Measurements from ENCODE around the gene RSRC1.
"Not testable (repeated sequence)": the region's sequence is repeated elsewhere in the genome, so short reads cannot be mapped to it uniquely, and the experiment has no call there.

RSRC1 gene

DNA sequence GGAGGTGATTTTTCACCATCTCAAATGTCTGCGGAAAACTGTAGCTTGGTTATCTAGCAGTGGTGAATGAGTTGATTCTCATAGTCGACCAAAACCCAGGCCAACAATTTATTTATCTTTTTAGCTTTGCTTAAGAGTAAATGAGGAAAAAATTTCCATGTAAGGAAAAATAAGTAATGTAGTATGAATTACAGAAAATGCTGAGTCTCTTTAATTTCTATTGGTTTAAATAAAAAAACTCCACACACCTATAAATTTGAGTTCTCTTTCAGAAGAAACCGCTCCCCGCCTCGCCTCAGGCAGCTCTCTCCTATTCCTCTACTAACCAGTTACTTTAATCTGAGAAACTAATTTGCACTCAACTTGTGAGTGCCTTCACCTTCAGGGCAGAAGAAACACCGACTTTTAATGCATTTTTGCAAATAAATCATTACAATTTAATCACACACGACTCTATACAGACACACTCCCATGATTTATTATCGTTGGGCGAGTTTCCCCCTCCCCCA lies 540 bp upstream of the RSRC1 start:
- Histone ChIP-seq H2AFZ (ENCODE audit: low read depth, low read length) (peak overlapping the region; percentile 70), H3K27ac (ENCODE audit: low read length) (peak overlapping the region; percentile 92), H4K20me1 (ENCODE audit: insufficient read depth, low read length) (no peaks in the 10 kb centered on the region), H3K9me3 (ENCODE audit: insufficient read depth, low read length, severe bottlenecking) (peaks cover 5% of the 10 kb centered on the region), H3K79me2 (ENCODE audit: insufficient read depth, low read length) (peaks cover 47% of the 10 kb centered on the region), H3K27me3 (ENCODE audit: insufficient read depth, low read length, poor library complexity) (no peaks in the 10 kb centered on the region), H3K4me3 (ENCODE audit: low read depth in 1 of 2, low read length in 2 of 2) (peak overlapping the region; percentile 38 to 85), H3K4me1 (ENCODE audit: insufficient read depth, low read length) (peaks cover 31% of the 10 kb centered on the region), H3K36me3 (ENCODE audit: insufficient read depth, low read length) (0 out of 2 replicates have a peak, but pooled peaks cover 9% of the 10 kb centered on the region), H3K4me2 (ENCODE audit: insufficient read depth, low read length) (peak overlapping the region; percentile 86), H3K9ac (ENCODE audit: low read depth, low read length) (peak overlapping the region; percentile 81)
- peak; percentile 41 for ATAC-seq (ENCODE audit: insufficient read depth, low read depth)
- TF ChIP-seq EZH2 (IDR thresholded peaks at IDR 0.05; ENCODE audit: borderline replicate concordance, low read depth, low read length, severe bottlenecking) = no peak
- DNase-seq = no peak

DNA sequence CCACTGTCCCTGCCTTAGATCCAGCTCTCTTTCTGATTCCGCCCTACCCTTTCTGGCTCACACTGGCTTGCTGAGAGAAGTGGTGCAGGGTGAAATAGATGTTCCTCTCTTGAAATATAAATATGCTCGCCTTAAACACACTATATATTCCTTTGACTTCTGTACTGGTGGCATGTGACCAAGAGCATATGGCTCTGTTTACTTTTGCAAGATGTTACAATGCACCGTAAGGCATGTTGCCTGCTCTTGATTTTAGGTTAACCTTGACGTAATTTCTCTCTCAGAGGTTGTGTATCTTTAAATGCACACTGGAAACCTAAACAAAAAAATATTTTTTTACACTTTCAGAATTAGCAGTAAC lies 749 bp downstream of the RSRC1 start:
- Histone ChIP-seq H3K4me1 (ENCODE audit: insufficient read depth, low read length) (peaks cover 33% of the 10 kb centered on the region), H4K20me1 (ENCODE audit: insufficient read depth, low read length) (peaks cover under 1% of the 10 kb centered on the region; the same call in 1 of the 2 replicates), H3K9me3 (ENCODE audit: insufficient read depth, low read length, severe bottlenecking) (peaks cover 5% of the 10 kb centered on the region), H3K9ac (ENCODE audit: low read depth, low read length) (peak overlapping the region; percentile 81), H3K4me3 (ENCODE audit: low read depth in 1 of 2, low read length in 2 of 2) (peak overlapping the region; percentile 38 to 85), H2AFZ (ENCODE audit: low read depth, low read length) (peak overlapping the region; percentile 70), H3K79me2 (ENCODE audit: insufficient read depth, low read length) (peaks cover 60% of the 10 kb centered on the region), H3K27me3 (ENCODE audit: insufficient read depth, low read length, poor library complexity) (no peaks in the 10 kb centered on the region), H3K4me2 (ENCODE audit: insufficient read depth, low read length) (peak overlapping the region; percentile 86), H3K27ac (ENCODE audit: low read length) (peak overlapping the region; percentile 92), H3K36me3 (ENCODE audit: insufficient read depth, low read length) (0 out of 2 replicates have a peak, but pooled peaks cover 9% of the 10 kb centered on the region)
- DNase-seq = no peak
- no peak for ATAC-seq (ENCODE audit: insufficient read depth, low read depth)
- TF ChIP-seq, protein P1, sequence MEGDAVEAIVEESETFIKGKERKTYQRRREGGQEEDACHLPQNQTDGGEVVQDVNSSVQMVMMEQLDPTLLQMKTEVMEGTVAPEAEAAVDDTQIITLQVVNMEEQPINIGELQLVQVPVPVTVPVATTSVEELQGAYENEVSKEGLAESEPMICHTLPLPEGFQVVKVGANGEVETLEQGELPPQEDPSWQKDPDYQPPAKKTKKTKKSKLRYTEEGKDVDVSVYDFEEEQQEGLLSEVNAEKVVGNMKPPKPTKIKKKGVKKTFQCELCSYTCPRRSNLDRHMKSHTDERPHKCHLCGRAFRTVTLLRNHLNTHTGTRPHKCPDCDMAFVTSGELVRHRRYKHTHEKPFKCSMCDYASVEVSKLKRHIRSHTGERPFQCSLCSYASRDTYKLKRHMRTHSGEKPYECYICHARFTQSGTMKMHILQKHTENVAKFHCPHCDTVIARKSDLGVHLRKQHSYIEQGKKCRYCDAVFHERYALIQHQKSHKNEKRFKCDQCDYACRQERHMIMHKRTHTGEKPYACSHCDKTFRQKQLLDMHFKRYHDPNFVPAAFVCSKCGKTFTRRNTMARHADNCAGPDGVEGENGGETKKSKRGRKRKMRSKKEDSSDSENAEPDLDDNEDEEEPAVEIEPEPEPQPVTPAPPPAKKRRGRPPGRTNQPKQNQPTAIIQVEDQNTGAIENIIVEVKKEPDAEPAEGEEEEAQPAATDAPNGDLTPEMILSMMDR (IDR thresholded peaks at IDR 0.05; ENCODE audit: borderline replicate concordance, extremely low read depth, low read length, poor library complexity, severe bottlenecking) = no peak

DNA sequence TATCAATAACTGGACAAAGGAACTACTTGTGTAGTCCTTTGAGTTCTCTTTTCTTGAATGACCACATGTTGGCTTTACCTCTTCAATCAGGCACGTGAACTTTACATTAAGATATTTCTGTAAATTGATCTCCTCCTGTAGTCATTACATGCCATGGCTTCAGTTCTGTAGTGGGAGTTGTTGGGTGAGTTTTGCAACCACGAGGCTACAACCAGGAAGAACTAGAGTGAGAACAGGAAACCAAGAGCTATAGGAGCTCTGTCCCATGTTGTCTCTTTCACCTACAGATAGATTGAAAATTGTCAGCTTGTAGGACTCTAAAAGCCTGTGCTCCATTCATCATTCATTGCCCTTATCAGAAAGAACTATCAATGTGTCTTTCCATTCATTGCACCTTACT lies 2.0 kb downstream of the RSRC1 start:
- Histone ChIP-seq H2AFZ (ENCODE audit: low read depth, low read length) (no peak overlapping the region), H3K79me2 (ENCODE audit: insufficient read depth, low read length) (peaks cover 72% of the 10 kb centered on the region), H3K36me3 (ENCODE audit: insufficient read depth, low read length) (0 out of 2 replicates have a peak, but pooled peaks cover 9% of the 10 kb centered on the region), H3K27me3 (ENCODE audit: insufficient read depth, low read length, poor library complexity) (no peaks in the 10 kb centered on the region), H3K27ac (ENCODE audit: low read length) (no peak overlapping the region), H3K9ac (ENCODE audit: low read depth, low read length) (no peak overlapping the region; the same call in 1 of the 2 replicates), H3K4me3 (ENCODE audit: low read depth in 1 of 2, low read length in 2 of 2) (peak overlapping the region in 1 of 2 experiments; percentile 85; a peak in 2 of 4 replicates), H3K4me2 (ENCODE audit: insufficient read depth, low read length) (peak overlapping the region; percentile 86), H4K20me1 (ENCODE audit: insufficient read depth, low read length) (peaks cover 9% of the 10 kb centered on the region; the same call in 1 of the 2 replicates), H3K9me3 (ENCODE audit: insufficient read depth, low read length, severe bottlenecking) (peaks cover 5% of the 10 kb centered on the region), H3K4me1 (ENCODE audit: insufficient read depth, low read length) (peaks cover 34% of the 10 kb centered on the region)
- ATAC-seq (ENCODE audit: insufficient read depth, low read depth) (no peak), DNase-seq (no peak)
- no peak for TF ChIP-seq EZH2 (IDR thresholded peaks at IDR 0.05; ENCODE audit: borderline replicate concordance, low read depth, low read length, severe bottlenecking)
- TF ChIP-seq, protein P1 (IDR thresholded peaks at IDR 0.05; ENCODE audit: borderline replicate concordance, extremely low read depth, low read length, poor library complexity, severe bottlenecking) = no peak

DNA sequence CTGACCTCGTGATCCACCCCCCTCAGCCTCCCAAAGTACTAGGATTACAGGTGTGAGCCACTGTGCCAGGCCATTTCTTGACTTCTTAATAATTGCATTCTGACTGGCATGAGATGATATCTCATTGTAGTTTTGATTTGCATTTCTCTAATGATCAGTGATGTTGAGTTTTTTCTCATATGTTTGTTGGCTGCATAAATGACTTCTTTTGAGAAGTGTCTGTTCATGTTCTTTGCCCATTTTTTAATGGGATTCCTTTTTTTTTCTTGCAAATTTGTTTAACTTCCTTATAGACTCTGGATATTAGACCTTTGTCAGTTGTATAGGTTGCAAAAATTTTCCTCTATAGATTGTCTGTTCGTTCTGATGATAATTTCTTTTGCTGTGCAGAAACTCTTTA lies 3.7 kb downstream of the RSRC1 start:
- Histone ChIP-seq H3K4me1 (ENCODE audit: insufficient read depth, low read length) (peaks cover 35% of the 10 kb centered on the region), H4K20me1 (ENCODE audit: insufficient read depth, low read length) (peaks cover 22% of the 10 kb centered on the region; the same call in 1 of the 2 replicates), H3K79me2 (ENCODE audit: insufficient read depth, low read length) (peaks cover 89% of the 10 kb centered on the region)
- not testable (repeated sequence) for H3K9ac ChIP-seq (ENCODE audit: low read depth, low read length); ATAC-seq (ENCODE audit: insufficient read depth, low read depth); H3K4me3 ChIP-seq (ENCODE audit: low read depth in 1 of 2, low read length in 2 of 2); H2AFZ ChIP-seq (ENCODE audit: low read depth, low read length); H3K27ac ChIP-seq (ENCODE audit: low read length); H3K4me2 ChIP-seq (ENCODE audit: insufficient read depth, low read length); H3K36me3 ChIP-seq (ENCODE audit: insufficient read depth, low read length); H3K9me3 ChIP-seq (ENCODE audit: insufficient read depth, low read length, severe bottlenecking); DNase-seq; H3K27me3 ChIP-seq (ENCODE audit: insufficient read depth, low read length, poor library complexity)
